GM12801 (cell line): Measurements from ENCODE around the gene CHKA.

Experiments
- CTCF ChIP-seq: IDR thresholded peaks from one replicate; pipeline ENCODE4 v1.5.1; 2011; ENCODE audit warnings: control low read depth; ENCODE audit not compliant: insufficient read length; ENCODE audit errors: extremely low read depth

CHKA gene

DNA sequence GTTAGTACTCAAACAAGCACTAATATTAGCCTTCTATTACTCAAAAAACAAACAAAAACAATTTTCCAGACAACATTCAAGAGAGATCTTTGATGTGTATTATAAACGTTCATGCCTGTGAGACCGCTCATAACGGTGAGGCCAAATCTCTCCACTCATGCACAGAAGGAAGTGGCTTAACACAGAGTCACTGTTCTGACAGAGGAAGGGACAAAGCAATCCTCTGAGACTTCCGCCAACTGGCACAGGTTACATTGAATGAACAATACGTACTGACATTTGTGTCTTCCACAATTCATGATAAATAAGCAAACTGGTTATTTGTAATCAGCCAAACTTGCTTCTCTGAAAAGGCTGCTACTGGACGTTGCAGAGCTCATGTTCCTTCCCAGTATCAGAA lies 30.5 kb downstream of the CHKA start:
- no peak for TF ChIP-seq CTCF

- no peak for TF ChIP-seq CTCF
Observed at GRCh38 chr11:68090287-68090686, 30.9 kb downstream of the CHKA start.

- no peak for TF ChIP-seq CTCF
Observed at GRCh38 chr11:68089679-68090078, 31.5 kb downstream of the CHKA start.

DNA sequence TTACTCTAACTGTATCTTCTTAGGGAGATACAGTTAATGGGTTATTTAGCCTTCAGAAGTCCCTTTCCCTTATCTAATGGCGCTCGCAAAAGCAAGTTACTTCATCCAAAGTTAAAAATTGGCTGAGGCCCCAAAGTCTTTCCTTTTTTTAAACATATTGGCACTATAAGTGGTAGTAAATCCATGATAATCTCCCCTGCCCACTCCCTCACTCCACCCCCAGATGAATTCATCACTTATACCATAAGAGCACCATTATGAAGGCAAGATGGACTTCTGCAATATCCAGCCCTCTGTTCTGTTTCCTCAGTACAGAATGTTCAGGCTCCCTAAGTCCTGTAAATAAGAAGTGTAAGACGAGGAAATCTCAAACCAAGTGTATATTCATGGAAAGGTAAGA lies 37.7 kb downstream of the CHKA start:
- TF ChIP-seq CTCF: no peak

DNA sequence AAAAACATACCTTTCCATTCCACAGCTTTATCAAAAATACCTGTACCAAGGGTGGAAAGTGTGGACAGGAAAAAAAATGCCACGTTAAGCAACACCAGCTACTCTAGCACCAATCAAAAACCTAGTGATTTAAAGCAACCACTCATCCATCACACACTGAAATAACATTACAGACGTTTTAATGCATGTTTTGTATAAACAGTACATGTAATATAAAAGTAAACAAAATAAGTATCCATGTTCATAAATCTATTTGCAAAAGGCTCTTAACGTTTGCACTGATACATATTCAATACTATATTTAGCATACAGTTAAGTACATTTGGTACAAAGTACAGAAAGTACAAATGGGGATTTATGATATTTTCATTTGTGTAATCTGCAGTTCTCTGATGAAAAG lies 38.7 kb downstream of the CHKA start:
- no peak for TF ChIP-seq CTCF

GRCh38 chr11:68081691-68082090 lies 39.5 kb downstream of the CHKA start:
- no peak for TF ChIP-seq CTCF

DNA sequence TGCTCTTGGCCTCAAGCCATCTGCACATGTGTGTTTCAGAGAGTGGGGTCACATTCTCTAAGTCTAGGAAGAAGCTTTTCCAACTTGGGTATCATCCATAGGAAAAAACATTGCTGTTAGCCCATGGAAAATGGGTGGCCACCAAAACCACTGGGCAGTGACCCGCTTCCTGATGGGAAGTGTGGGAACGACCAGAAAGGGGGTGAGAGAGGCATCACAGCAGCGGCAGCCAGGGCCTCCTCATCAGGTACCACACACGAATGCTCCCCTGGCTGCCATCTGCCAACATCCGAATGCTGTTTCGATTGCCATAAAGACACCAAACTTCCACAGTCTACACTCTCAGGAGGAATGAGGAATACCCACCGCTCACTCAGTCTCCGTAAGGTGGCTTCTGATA lies 40.3 kb downstream of the CHKA start:
- TF ChIP-seq CTCF: no peak
